Measurements from ENCODE around the gene NDUFS5. TPM values are rescaled to one million over a fixed set of nuclear protein-coding genes. Genes with fewer than 3 reads are reported as not detected.
"Not testable (repeated sequence)": the region's sequence is repeated elsewhere in the genome, so short reads cannot be mapped to it uniquely, and the experiment has no call there.

The NDUFS5 gene
- total RNA-seq: 100 to 1,000 TPM; 428 to 631 (median 514) TPM

DNA sequence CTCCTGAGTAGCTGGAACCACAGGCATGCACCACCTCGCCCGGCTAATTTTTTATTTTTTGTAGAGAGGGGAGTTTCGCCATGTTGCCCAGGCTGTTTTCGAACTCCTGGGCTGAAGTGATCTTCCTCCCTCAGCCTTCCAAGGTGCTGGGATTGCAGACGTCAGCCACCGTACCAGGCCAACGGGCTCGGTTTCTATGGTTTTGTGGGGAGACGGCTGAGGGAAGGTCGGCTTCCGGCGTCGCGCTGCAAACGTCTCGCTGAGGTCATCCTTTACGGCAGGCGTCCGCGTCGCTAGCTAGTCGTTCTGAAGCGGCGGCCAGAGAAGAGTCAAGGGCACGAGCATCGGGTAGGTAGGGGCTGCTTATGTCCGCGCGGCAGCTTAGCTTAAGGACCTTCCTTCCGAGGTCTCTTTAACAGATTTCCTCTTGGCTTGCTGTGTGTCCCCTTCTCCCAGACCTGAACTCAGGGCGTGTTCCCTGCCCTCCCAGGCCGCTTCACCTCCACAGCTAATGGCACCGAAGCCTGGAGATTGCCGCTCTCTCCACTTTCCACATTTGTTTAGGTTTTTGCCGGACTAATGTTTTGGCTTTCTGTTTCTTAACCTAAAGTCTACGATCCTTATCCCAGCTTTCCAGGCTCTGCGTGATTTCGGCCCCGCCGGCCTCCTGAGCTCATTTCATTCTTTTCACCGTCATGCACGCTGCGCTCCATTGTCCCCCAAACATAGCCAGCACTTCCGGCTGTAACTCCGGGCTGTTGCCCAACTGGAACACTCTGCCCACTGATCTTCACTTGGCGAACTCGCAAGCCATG lies at the start of gene NDUFS5:
NDUFS5 (plus strand) TSS at position 300 of the 815 bp plus-strand sequence. CDS start 2,375 bp downstream, outside the sequence.
- Histone ChIP-seq H3K27me3 (no peaks in the 10 kb centered on the region), H3K4me1 (peaks cover 5 to 12% of the 10 kb centered on the region in 2 donors), H3K36me3 (peaks cover 22 to 26% of the 10 kb centered on the region in 2 donors), H3K27ac (peak within 1 kb of the TSS; percentile 91 to 96 (median 96)), H3K9me3 (no peaks in the 10 kb centered on the region), H3K4me3 (replicated peaks in 1 of 3) (peak within 1 kb of the TSS; percentile 76 to 92 (median 79))
- intact Hi-C loops (cut with DNase I): loop anchor here (5.0 kb wide), 1 partner anchor 154 kb away; the partner anchor contains the start of gene MYCBP
- no peak for TF ChIP-seq CTCF (IDR thresholded peaks at IDR 0.05)
- TF ChIP-seq POLR2A (IDR thresholded peaks at IDR 0.05): peak; percentile 9 to 84
- DNase-seq: peak; percentile 93 to 94
- WGBS, 2 donors: 0 to 1% methylated on average over 26 to 47 of the region's 47 CpGs

DNA sequence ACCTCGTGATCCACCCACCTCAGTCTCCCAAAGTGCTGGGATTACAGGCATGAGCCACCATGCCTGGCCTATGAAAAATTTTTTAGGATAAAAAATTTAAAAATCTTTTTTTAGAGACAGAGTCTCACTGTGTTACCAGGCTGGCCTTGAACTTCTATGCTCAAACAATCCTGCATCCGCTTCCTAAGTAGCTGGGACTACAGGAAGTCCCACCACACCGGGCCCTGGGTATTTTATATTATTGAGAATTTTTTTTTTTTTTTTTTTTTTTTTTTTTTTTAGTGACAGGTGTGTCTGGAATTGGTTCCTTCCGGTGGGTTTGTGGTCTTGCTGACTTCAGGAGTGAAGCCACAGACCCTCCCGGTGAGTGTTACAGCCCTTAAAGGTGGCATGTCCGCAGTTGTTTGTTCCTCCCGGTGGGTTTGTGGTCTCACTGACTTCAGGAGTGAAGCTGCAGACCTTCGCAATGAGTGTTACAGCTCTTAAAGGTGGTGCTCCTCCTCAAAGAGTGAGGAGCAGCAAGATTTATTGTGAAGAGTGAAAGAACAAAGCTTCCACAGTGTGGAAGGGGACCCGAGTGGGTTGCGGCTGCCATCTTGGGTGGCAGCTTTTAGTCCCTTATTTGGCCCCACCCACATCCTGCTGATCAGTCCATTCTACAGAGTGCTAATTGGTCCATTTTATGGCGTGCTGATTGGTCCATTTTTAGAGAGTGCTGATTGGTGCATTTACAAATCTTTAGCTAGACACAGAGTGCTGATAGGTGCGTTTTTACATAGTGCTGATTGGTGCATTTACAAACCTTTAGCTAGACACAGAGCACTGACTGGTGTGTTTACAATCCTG lies 48.5 kb upstream of the NDUFS5 start:
- H3K9me3 ChIP-seq; DNase-seq; H3K27ac ChIP-seq; intact Hi-C loops (cut with DNase I); H3K36me3 ChIP-seq; H3K4me3 ChIP-seq (replicated peaks in 1 of 3); H3K4me1 ChIP-seq; H3K27me3 ChIP-seq: not testable (repeated sequence)
- WGBS, 2 donors: 80 to 92% methylated on average over 11 to 12 of the region's 12 CpGs

- intact Hi-C loops (cut with DNase I); H3K36me3 ChIP-seq; H3K27ac ChIP-seq; H3K4me1 ChIP-seq; H3K27me3 ChIP-seq; DNase-seq; H3K4me3 ChIP-seq (replicated peaks in 1 of 3); H3K9me3 ChIP-seq: not testable (repeated sequence)
- 96 to 100% methylated on average over 5 to 6 of the region's 6 CpGs for WGBS, 2 donors
These were observed 48.0 kb upstream of the NDUFS5 start for GRCh38 chr1:38978245-38978542.

DNA sequence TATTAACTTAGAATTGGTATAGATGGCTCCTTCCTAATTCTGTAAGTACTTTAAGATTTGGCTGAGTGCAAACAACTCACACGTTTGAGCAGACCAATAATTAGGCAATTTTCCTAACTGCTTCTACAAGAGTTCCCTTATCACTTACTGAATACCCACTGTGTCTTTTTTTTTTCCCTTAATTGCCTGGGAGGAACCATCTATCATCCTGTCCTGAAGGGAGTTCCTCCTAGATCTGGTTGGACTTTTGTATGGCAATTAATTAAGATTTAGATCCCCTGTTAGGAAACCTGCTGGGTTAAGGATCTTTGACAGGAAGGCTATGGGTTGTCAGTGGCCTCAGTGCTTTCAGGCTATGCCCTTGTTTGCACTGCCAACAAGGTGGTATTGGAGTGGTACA lies 46.8 kb upstream of the NDUFS5 start:
- intact Hi-C loops (cut with DNase I); H3K27me3 ChIP-seq; H3K36me3 ChIP-seq; H3K4me3 ChIP-seq (replicated peaks in 1 of 3); H3K27ac ChIP-seq; H3K4me1 ChIP-seq; DNase-seq; H3K9me3 ChIP-seq: not testable (repeated sequence)
- 71 to 84% methylated on average over 1 of the region's 1 CpG for WGBS, 2 donors

- intact Hi-C loops (cut with DNase I): loop anchor here (5.0 kb wide), 2 partner anchors 113 to 128 kb away; no protein-coding TSS in a partner anchor
These were observed 36.2 kb upstream of the NDUFS5 start for GRCh38 chr1:38989979-38990378.

DNA sequence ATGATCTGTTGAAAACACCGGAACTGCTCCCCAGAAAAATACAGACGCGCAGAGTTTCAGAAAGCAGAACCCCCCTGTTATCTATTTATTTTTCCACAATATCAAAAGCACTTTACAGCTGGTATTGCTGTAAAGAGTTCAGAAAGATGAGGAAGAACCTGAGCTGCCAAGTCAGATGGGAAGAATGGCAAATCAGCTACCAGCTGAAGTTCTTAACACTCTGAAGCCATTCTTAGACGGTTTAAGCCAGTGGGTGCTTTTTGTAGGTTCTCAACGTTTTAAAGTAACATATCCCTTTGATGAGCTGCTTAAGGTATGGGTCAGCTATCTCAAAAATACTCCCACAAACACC lies 35.8 kb upstream of the NDUFS5 start:
- Histone ChIP-seq H3K27me3 (no peaks in the 10 kb centered on the region), H3K4me3 (replicated peaks in 1 of 3) (no peak overlapping the region), H3K4me1 (peaks cover 25 to 36% of the 10 kb centered on the region in 2 donors), H3K36me3 (no peaks in the 10 kb centered on the region), H3K27ac (peak overlapping the region; percentile 88 to 90 (median 90)), H3K9me3 (no peaks in the 10 kb centered on the region)
- 33 to 39% methylated on average over 5 of the region's 5 CpGs for WGBS, 2 donors
- DNase-seq: no peak
- TF ChIP-seq POLR2A (IDR thresholded peaks at IDR 0.05) (no peak), CTCF (IDR thresholded peaks at IDR 0.05) (no peak)
- intact Hi-C loops (cut with DNase I): loop anchor here (5.0 kb wide), 2 partner anchors 113 to 128 kb away; no protein-coding TSS in a partner anchor

More at GRCh38 chr1:38989979-38990378, 36.2 kb upstream of the NDUFS5 start:
- H3K36me3 ChIP-seq: no peaks in the 10 kb centered on the region
- H3K27ac ChIP-seq: peak overlapping the region; percentile 88 to 90 (median 90)
- 64 to 69% methylated on average over 2 of the region's 2 CpGs for WGBS, 2 donors
- peaks cover 27 to 36% of the 10 kb centered on the region in 2 donors for H3K4me1 ChIP-seq
- H3K9me3 ChIP-seq: no peaks in the 10 kb centered on the region
- TF ChIP-seq POLR2A (IDR thresholded peaks at IDR 0.05): no peak
- no peak for TF ChIP-seq CTCF (IDR thresholded peaks at IDR 0.05)
- DNase-seq: no peak
- H3K4me3 ChIP-seq (replicated peaks in 1 of 3): no peak overlapping the region
- no peaks in the 10 kb centered on the region for H3K27me3 ChIP-seq
